Measurements from ENCODE around the gene HHAT. TPM values are rescaled to one million over a fixed set of nuclear protein-coding genes. Genes with fewer than 3 reads are reported as not detected.
A peak's percentile ranks its signal among the peaks of the same experiment; 100 is the strongest.

The HHAT gene
- total and polyA plus RNA-seq, 7 donors, result 0.11 to 0.64 (median 0.16) TPM

DNA sequence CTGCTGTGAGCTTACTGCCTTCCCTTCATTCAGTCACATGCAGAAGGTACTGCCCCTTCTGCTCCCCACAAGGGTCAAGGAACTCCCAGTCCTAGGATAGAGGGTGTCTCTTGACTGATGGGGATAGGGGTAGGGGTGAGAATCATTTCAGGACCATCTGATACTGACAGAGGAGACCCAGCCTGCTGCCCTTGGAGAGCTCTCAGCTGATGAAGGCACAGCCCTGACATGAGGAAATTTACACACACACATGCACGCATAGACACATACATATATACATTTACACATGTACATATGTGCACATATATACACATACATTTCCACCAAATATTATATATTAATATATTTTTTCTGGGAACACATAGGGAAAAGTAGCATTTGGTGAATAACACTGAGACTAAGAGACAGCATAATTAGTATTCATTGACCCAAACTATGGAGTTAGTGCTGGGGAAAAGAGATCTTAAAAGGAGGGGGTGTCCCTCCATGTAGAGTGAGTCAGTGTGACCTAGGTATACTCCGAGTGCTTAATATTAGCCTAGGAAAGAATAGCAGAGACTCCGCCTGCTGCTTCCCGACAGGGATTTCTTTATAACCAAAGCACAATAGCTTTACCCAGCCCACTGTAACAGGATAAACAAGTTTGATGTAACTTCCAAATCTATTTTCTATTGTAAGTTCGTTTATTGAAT, 27.6 kb upstream of the HHAT start:
- intact Hi-C loops (cut with DNase I), result no loop called here
- H3K4me1 ChIP-seq, result peaks cover 16% of the 10 kb centered on the region
- no peaks in the 10 kb centered on the region for H3K27me3 ChIP-seq (ENCODE audit: insufficient read depth in 3 of 3, low read length in 2 of 3)
- no peak for TF ChIP-seq CTCF (IDR thresholded peaks at IDR 0.05)
- no peaks in the 10 kb centered on the region for H3K9me3 ChIP-seq
- no peaks in the 10 kb centered on the region for H3K36me3 ChIP-seq (ENCODE audit: insufficient read depth in 1 of 2, low read depth in 1 of 2)
- no peak for DNase-seq
- peak in 2 of 4 donors; percentile 26 to 63 for ATAC-seq
- H3K4me3 ChIP-seq, result no peak overlapping the region
- WGBS, 3 donors, result 25 to 42% (median 31%) methylated on average over 5 of the region's 5 CpGs
- H3K27ac ChIP-seq, result no peak overlapping the region

DNA sequence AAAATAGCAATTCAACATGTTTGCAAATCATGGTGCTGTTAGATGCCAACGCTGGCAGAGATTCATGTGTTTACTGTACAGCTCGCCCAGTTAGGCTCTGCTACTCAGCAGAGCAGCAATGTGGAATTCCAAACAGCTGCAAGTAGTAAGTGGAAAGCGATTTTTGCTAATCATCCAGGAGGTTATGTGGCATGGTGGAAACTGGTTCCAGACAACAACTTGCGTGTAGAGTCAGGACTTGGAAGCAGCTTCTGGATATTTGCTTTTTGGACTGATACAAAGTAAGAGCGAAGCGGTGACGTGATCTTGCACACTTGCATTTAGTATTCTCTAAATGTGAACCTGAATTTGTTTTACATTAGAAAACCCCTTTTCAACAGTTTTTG, 27.1 kb upstream of the HHAT start:
- Histone ChIP-seq H3K4me1 (peaks cover 16% of the 10 kb centered on the region), H3K27ac (no peak overlapping the region), H3K27me3 (ENCODE audit: insufficient read depth in 3 of 3, low read length in 2 of 3) (no peaks in the 10 kb centered on the region), H3K36me3 (ENCODE audit: insufficient read depth in 1 of 2, low read depth in 1 of 2) (no peaks in the 10 kb centered on the region), H3K9me3 (no peaks in the 10 kb centered on the region), H3K4me3 (no peak overlapping the region)
- DNase-seq (no peak), ATAC-seq (peak in 3 of 4 donors; percentile 60 to 72 (median 68))
- TF ChIP-seq CTCF (IDR thresholded peaks at IDR 0.05), result no peak
- WGBS, 3 donors, result 19 to 34% (median 21%) methylated on average over 7 of the region's 7 CpGs
- intact Hi-C loops (cut with DNase I), result no loop called here

GRCh38 chr1:210302501-210302900, 26.2 kb upstream of the HHAT start:
- ATAC-seq (peak; percentile 68 to 90 (median 78)), DNase-seq (peak; percentile 22 to 63)
- Histone ChIP-seq H3K36me3 (ENCODE audit: insufficient read depth in 1 of 2, low read depth in 1 of 2) (no peaks in the 10 kb centered on the region), H3K4me1 (peaks cover 16% of the 10 kb centered on the region), H3K27ac (peak overlapping the region; percentile 53), H3K9me3 (no peaks in the 10 kb centered on the region), H3K4me3 (no peak overlapping the region), H3K27me3 (ENCODE audit: insufficient read depth in 3 of 3, low read length in 2 of 3) (no peaks in the 10 kb centered on the region)
- intact Hi-C loops (cut with DNase I), result no loop called here
- 20 to 44% (median 26%) methylated on average over 10 of the region's 10 CpGs for WGBS, 3 donors
- TF ChIP-seq CTCF (IDR thresholded peaks at IDR 0.05), result no peak

GRCh38 chr1:210303391-210303790, 25.3 kb upstream of the HHAT start:
- intact Hi-C loops (cut with DNase I), result no loop called here
- no peak for DNase-seq
- WGBS, 3 donors, result 75 to 91% (median 81%) methylated on average over 8 of the region's 8 CpGs

More at GRCh38 chr1:210303391-210303790, 25.3 kb upstream of the HHAT start:
- Histone ChIP-seq H3K4me1 (peaks cover 16% of the 10 kb centered on the region), H3K27me3 (ENCODE audit: insufficient read depth in 3 of 3, low read length in 2 of 3) (no peaks in the 10 kb centered on the region), H3K9me3 (no peaks in the 10 kb centered on the region), H3K4me3 (no peak overlapping the region), H3K27ac (no peak overlapping the region), H3K36me3 (ENCODE audit: insufficient read depth in 1 of 2, low read depth in 1 of 2) (no peaks in the 10 kb centered on the region)
- TF ChIP-seq CTCF (IDR thresholded peaks at IDR 0.05), result no peak
- ATAC-seq, result no peak
